ENCODE data around the gene ENDOV.

The ENDOV gene

GRCh38 chr17:80472996-80473395 is 58.0 kb downstream of the ENDOV start:
- DNase-seq = no peak

DNA sequence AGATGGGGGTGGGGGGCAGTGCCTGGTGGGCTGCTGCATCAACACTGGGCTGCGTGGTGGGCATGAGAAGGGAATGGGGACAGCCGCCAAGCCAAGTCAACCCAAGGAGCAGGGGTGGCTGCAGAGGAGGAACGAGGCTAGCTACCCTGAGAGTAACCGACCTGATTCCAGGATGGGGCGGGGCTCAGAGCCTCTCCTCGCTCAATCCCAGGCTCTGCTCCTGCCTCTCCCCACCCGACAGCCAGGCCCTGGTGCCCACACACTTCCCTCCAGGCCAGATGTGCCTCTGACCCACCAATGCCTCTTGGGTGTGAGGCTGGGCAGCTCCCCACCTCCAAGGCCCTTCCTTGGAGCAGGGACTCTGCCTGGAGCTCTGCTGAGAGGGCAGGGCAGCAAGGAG is 58.7 kb downstream of the ENDOV start:
- DNase-seq = no peak

- no peak for DNase-seq
Observed at GRCh38 chr17:80474231-80474960, 59.4 kb downstream of the ENDOV start.

GRCh38 chr17:80474961-80475909 is 60.3 kb downstream of the ENDOV start:
- no peak for DNase-seq

- DNase-seq = no peak
Observed at GRCh38 chr17:80475910-80476876, 61.2 kb downstream of the ENDOV start, which contains the start of gene NPTX1. Gene NPTX1, minus strand, starts transcription at chr17:80476607. Its CDS starts 161 bp downstream, at chr17:80476446.

GRCh38 chr17:80476877-80477646 is 62.1 kb downstream of the ENDOV start:
- DNase-seq = no peak

GRCh38 chr17:80477647-80478478 is 62.9 kb downstream of the ENDOV start:
- DNase-seq = no peak

DNA sequence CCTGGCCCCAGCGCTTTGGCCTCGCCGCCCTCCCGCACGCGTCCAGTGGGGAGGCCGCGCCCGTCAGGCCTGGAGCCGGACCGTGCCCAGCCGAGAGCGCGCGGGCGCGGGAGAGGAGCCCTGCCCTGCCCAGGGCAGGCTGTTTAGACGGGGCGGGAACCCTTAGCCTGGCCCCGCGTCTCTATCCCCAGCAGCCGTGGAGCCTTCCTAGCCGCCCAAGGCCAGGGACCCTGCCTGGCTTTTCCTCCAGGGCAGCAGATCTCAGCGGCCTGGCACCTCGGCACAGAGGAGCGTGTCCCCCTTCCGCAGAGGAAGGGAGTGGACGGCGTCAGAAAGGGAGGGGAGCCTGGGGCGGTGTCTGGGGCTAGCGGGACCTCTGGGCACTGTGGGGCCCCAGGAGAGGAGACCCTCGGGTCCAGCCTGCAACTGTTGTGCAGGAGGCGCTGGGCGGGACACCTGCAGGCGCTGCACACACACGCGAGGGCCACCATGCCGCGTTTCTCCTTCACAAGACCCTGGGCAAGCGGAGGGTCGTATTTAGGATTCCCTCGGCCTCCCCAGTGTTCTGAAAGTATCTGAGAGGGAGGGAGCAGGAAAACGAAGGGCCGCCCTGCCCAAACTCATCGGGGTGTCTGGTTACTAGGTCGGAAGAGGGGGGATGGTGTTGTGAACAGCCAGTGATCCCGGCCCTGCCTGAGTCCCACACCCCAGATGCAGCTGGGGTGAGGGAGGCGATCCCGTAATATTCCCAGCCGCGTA is 63.7 kb downstream of the ENDOV start:
- no peak for DNase-seq

DNA sequence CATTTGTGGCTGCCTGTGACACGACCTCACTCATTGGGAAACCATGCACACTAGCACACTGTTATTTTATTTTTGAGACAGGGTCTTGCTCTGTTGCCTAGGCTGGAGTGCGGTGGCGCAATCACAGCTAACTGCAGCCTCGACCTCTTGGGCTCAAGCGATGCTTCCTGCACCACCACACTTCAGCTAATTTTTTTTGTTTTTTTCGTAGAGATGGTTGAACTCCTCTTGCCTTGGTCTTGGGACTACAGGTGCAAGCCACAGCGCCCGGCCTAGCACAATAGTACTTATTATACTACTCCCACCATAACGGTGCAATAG is 64.2 kb downstream of the ENDOV start:
- no peak for DNase-seq

- DNase-seq = no peak
Observed at GRCh38 chr17:80480248-80480647, 65.3 kb downstream of the ENDOV start.

- no peak for DNase-seq
Observed at GRCh38 chr17:80481284-80482057, 66.5 kb downstream of the ENDOV start.

DNA sequence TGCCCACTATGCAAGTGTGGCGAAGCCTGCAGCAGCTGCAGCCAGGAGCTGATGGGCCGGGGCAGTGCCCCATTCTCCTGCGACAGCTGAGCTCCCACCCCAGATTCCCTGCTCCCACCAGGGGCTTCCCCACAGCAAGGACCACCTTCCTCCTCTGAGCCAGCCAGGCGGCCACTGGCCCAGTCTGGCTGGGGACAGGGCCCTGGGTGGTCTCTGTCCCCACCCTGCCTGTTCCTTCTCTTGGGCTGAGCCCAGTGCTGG is 67.0 kb downstream of the ENDOV start:
- no peak for DNase-seq

DNA sequence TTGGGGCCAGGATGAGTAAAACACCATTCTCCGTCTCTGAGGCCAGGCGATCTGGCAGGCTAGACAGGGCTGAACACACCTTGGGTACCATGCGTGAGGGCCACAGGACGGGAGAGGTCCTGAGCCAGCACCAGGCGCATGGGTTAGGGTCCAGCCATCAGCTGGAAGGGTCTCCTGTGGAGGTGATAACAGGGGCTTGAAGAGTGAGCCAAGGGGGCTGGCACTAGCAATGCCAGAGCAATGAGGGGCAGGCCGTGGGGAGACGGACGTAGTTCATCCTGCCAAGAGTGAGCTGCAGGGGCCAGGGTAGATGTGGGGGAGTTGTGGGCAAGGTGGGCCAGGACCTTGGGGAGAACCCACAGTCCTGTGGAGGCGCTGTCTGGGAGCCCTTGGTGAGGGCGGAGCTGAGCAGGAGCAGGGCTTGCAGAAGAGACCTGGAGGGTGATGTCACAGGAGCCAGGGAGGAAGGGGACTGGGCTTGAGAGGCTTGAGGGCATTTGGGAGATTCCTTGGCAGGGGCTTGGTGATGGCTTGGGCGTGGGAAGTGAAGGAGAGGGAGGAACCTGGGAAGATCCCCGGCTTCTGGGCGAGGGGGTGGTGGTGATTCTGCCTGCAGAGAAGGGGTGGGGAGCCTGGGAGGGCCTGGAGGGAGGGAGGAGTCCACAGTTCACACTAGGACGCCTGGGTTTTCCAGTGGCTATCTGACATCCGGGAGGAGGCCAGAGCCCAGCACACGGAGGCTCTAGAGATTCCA is 67.8 kb downstream of the ENDOV start:
- no peak for DNase-seq

GRCh38 chr17:80485846-80486245 is 70.9 kb downstream of the ENDOV start:
- no peak for DNase-seq

DNA sequence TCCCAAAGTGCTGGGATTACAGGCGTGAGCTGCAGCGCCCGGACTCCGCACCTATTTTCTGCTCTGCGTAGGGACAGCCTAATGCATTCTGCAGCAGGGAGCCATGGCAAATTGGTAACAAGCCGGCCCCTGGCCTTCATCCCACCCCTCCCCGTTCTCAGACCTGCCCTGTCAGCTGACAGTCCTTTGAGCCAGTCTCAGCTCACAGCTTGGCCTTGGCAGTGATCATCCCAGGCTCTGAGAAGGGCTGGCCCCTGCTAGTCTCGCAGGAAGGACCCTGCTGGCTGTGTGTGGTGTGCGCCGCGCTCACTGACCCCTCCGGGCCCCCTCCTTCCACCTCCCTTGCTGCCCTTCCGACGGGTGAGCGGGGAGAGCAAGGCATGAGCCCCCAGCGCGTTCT is 71.7 kb downstream of the ENDOV start:
- DNase-seq = no peak

DNA sequence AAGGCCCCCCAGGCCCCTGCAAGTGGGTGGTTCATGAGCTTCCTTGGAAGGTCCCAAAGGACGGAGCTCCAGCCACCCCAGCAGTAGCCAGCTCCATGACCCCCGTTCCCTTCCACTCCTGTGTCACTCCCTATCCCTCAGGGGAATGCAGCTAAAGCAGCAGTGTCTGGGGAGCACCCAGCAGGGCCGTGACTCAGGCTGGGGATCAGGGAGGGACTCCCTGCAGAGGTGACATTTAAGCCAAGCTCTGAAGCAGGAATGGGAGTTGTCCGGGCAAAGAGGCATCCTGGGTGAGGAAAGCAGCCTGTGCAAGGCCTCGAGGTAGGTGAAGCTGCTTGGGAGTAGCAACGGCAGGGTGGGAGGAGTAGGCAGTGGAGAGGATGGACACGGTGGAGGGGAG is 72.5 kb downstream of the ENDOV start:
- DNase-seq = no peak
